GM19351 (cell line): ENCODE results near the gene MZT2B.
A peak's percentile ranks its signal among the peaks of the same experiment; 100 is the strongest.
"Not testable (repeated sequence)": the region's sequence is repeated elsewhere in the genome, so short reads cannot be mapped to it uniquely, and the experiment has no call there.

Experiments used
- ATAC-seq: cut with Tn5 transposase; IDR thresholded peaks from one replicate; pipeline ENCODE4 v1.9.1; 2021; ENCODE audit warnings: mild to moderate bottlenecking, moderate library complexity; ENCODE audit not compliant: unreplicated experiment

Gene MZT2B

DNA sequence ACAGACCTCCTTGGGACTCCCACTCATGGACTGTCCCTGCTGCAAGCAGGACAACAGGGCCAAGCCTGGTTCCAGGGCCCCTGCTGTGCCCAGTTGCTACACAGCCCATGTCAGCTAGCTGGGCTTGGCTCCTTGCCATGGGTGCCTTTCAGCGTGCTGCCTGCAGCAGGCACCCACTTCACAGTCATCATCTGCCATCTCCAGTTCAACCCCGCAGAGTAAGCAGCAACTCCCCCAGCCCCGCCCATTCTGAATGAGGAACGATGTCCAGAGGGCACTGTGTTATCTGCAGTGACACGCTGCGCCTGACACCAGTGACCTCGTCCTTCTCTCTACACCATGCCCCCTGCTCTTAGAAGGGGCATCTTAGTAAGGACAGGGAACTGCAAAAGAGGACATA lies 20.5 kb downstream of the MZT2B start:
- ATAC-seq, result not testable (repeated sequence)

DNA sequence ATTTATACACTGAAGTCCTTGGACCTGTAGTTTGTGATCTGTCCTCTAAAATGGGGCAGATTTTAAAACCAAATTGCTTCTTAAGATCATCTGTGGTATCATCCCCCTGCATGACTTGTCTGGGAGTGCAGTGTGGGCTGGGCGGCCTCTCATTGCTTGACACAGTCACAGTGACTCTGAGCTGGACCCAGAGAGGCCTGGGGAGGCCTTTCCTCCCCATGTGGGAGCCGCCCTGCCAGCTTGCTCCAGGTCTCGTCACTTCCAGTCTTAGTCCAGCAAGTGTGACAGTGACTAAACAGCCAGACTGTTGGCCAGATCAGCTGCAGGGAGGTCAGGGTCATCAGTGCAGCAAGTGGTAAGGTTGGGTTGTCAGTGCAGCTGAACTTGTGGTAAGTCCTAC lies 21.1 kb downstream of the MZT2B start:
- ATAC-seq, result not testable (repeated sequence)

DNA sequence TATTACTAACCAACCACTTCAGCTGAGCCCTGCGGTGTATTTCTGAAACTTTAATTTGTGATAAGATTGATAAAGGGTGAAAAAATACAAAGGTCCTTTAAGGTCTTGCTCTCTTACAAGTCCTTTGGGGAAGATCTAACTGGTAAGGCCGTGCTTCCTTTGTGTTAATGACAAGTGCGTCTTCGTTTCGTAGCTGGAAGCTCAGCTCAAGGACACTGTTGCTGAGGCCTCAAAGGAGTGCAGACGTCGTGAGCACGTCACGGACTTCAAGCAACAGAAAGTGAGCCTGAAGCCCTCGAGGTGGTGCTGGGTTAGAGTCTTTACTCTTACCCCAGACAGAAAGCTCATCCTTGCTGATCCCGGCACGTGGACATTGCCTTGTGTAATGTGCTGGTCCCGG lies 25.0 kb downstream of the MZT2B start:
- not testable (repeated sequence) for ATAC-seq

DNA sequence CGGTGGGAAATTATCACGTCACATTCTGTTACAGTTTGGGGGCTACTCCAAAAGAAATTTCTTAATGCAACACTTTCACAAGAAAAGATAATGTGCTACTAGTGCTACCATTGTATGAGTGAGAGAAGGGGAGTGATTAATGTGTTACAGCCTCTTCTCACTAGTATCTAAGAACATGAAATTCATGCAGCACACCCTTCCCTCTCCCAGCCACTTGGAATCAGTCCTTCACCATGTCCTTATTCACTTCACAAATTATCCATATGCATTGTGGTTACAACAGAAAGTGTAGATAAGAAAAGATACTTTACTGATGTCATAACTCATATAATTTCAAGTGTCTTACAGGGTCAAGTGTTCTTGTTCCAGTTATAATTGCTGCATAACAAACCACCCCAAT lies 37.1 kb downstream of the MZT2B start:
- ATAC-seq, result not testable (repeated sequence)

DNA sequence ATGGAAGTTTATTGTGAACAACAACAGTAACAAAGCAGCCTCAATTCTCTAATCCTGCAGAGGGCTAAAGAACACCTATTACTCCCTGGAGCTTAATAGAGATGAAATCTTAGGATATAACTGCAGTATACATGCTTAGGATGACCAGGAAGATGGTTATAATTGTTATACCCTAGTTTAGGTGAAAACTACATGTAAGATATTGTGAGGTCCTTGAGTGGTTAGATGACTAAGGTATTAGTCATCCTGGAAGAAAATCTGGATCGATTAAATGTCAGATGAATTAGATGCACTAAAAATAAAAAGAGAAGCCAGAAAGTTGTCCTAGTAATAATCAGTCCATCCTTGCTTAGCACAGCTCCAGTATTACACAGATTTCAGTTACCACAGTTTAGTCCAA lies 38.4 kb downstream of the MZT2B start:
- ATAC-seq, result not testable (repeated sequence)

DNA sequence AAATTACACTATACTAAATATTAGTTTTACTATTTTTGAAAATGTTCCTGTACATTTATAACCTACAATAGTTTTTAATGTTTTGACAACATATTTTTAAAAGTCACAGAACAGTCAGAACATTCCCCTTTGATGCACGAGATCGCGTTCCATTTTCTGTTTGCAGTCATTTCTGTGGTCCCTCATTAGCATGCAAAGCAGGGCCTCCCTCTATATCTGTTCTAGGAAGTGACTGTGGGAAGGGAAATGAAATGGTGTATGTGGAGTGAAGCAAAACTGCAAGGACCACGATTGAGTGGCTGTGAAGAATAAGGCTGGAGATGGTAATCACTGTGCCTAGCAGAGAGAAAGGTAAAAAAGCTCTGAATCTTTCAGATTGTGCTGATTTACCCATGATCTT lies 40.5 kb downstream of the MZT2B start:
- ATAC-seq, result peak; percentile 90

DNA sequence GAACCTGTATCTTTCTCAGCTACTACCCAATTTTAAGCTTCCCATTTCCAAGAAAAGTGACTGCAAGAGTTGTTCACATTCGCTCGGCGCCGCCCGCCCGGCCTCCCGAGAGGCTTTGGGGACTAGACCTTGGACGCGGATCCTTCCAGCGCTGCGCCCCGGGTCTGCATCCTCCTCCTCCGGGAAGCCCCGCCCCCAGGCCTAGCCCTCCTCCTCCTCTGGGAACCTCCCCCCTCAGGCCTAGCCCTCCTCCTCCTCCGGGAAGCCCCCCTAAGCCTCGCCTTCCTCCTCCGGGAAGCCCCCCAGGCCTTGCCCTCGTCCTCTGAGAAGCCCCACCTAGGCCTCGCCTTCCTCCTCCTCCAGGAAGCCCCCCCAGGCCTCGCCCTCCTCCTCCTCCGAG lies 45.9 kb downstream of the MZT2B start:
- not testable (repeated sequence) for ATAC-seq

DNA sequence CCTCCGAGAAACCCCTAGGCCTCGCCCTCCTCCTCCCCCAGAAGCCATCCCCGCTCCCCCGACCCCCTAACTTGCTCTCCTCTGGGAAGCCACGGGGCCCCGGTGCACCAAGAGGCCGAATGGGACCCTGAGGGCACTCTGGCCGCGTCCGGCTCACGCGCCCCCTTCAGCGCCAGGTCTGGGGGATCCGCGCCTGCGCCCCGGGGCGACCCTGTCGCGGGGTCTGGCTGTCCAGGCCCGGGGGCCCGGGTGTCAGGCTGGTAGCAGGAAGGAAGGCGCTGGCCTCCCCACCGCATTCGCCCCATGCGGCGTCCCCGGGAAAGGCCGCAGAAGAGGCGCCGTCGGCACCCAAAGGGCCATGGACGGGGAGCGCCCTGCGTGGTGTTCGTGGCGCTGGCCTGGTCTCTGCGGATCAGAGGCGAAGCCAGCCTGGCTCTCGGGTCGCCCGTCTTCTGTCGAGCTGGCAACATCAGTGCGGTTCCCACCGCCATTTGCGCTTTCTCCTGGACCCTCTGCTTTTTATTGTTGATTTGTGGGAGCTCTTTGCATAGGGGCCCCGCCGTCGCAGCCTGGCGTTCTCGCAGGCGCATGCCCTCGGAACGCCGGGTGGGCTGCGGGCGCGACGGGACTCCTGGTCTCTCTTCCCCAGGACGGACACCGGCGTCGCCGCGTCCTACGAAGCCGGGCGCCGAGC lies 46.6 kb downstream of the MZT2B start:
- ATAC-seq, result not testable (repeated sequence)

DNA sequence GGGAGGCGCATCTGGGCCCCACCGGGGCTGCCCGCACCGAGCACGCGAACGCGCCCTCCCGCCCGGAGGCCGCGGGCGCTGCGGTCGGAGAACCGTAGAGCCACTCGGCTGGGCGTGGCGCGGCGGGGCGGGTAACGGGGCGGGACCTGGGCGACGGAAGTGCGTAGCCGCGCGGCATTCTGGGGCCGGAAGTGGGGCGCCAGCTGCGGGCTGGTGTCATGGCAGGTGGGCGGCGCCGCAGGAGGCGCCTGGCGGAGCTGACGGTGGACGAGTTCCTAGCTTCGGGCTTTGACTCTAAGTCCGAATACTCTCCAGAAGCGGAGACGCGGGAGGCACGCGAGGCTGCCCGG lies 47.1 kb downstream of the MZT2B start:
- not testable (repeated sequence) for ATAC-seq

DNA sequence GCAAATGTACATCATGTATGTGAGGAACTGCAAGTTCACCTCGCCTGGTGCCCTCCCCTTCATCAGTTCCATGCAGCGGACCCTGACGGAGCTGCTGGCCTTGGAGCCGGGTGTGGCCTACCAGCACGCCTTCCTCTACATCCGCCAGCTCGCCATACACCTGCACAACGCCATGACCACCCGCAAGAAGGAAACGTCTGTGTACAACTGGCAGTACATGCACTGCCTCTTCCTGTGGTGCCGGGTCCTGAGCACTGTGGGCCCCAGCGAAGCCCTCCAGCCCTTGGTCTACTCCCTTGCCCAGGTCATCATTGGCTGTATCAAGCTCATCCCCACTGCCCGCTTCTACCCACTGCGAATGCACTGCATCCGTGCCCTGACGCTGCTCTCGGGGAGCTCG lies 48.3 kb downstream of the MZT2B start:
- ATAC-seq, result not testable (repeated sequence)

DNA sequence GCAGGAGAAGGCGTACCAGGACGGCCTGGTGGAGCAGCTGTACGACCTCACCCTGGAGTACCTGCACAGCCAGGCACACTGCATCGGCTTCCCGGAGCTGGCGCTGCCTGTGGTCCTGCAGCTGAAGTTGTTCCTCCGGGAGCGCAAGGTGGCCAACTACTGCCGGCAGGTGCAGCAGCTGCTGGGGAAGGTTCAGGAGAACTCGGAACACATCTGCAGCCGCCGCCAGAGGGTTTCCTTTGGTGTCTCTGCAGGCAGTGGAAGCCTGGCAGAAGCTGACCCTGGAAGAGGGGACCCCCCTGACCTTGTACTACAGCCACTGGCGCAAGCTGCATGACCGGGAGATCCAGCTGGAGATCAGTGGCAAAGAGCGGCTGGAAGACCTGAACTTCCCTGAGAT lies 48.8 kb downstream of the MZT2B start:
- ATAC-seq, result not testable (repeated sequence)

DNA sequence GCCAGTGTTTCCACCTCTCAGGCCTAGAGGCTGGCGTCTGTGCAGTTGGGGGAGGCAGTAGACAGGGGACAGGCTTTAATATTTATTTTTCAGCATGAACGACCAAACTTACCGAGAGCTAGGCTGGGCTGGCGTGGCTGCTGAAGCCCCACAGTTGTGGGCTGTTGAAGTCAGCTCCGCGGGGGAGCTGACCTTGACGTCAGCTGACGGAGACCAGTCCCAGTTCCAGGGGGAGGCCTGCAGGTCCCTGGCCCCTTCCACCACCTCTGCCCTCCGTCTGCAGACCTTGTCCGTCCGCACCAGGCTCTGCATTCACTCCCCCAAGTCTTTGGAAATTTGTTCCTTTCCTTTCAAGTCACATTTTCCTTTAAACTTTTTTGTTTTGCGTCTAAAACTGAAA lies 49.6 kb downstream of the MZT2B start:
- no peak for ATAC-seq

DNA sequence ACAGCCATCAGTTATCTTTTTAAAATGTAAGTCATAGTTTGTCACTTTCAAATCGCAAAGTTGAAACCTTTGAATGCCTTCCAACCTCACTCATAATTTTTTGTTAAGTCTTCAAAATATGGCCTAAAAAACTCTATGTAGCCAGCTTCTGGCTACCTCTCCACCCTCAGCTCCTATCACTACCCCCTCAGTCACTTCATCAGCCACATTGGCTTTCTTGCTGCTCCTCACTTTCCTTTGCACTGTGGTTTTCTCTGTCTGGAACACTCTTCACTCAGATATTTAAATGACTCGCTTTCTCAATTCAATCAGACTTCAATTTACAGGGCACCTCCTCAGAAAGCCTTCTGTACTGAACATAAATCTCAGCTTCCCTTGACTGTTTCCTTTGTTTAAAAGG lies 51.0 kb downstream of the MZT2B start:
- ATAC-seq, result not testable (repeated sequence)

DNA sequence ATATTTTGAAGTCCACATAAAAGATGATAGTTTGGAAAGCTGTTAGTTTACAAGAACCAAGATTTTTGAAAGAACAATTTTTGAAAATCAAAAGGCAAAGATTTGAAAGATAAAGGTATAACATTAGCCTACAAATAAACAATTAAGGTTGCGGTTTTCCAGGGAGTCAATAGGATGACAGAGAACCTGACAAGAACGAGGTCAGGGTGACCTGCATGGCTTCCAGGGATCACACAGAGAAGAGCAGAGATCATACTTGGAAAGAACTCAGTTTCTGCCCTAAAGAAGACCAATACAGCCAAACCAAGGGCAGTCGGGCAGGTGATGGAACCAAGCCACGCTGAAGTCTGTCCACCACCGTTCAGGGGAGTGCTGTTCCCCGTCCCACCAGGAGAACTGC lies 57.5 kb downstream of the MZT2B start:
- ATAC-seq, result not testable (repeated sequence)
